ENCODE data around the gene P2RX3.

The P2RX3 gene

GRCh38 chr11:57321388-57322255 lies 16.5 kb upstream of the P2RX3 start:
- H3K9ac ChIP-seq (ENCODE audit: low read length) = no peak overlapping the region
- H3K4me3 ChIP-seq (ENCODE audit: low read depth, low read length, poor library complexity, severe bottlenecking) = no peak overlapping the region
- H3K27ac ChIP-seq (ENCODE audit: low read depth, low read length, poor library complexity, severe bottlenecking) = no peak overlapping the region
- no peaks in the 10 kb centered on the region for H3K79me2 ChIP-seq (ENCODE audit: insufficient read depth, low read length)
- no peaks in the 10 kb centered on the region for H3K9me2 ChIP-seq (ENCODE audit: low read depth, low read length)
- no peak overlapping the region for H2AFZ ChIP-seq (ENCODE audit: low read length)
- TF ChIP-seq EZH2 (IDR thresholded peaks at IDR 0.05; ENCODE audit: borderline replicate concordance, low read length) = no peak
- TF ChIP-seq, protein P1, sequence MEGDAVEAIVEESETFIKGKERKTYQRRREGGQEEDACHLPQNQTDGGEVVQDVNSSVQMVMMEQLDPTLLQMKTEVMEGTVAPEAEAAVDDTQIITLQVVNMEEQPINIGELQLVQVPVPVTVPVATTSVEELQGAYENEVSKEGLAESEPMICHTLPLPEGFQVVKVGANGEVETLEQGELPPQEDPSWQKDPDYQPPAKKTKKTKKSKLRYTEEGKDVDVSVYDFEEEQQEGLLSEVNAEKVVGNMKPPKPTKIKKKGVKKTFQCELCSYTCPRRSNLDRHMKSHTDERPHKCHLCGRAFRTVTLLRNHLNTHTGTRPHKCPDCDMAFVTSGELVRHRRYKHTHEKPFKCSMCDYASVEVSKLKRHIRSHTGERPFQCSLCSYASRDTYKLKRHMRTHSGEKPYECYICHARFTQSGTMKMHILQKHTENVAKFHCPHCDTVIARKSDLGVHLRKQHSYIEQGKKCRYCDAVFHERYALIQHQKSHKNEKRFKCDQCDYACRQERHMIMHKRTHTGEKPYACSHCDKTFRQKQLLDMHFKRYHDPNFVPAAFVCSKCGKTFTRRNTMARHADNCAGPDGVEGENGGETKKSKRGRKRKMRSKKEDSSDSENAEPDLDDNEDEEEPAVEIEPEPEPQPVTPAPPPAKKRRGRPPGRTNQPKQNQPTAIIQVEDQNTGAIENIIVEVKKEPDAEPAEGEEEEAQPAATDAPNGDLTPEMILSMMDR (IDR thresholded peaks at IDR 0.05; ENCODE audit: low read length) = no peak
- peaks cover 39% of the 10 kb centered on the region for H3K4me1 ChIP-seq (ENCODE audit: insufficient read depth, low read length, severe bottlenecking)
- H3K27me3 ChIP-seq (ENCODE audit: insufficient read depth, low read length) = no peaks in the 10 kb centered on the region
- H3F3A ChIP-seq (ENCODE audit: insufficient read depth, low read length) = 0 out of 2 replicates have a peak, but pooled peaks cover 4% of the 10 kb centered on the region
- H4K20me1 ChIP-seq (ENCODE audit: insufficient read depth, low read length) = no peaks in the 10 kb centered on the region
- no peak overlapping the region for H3K4me2 ChIP-seq (ENCODE audit: low read length)
- peaks cover 31% of the 10 kb centered on the region for H3K36me3 ChIP-seq (ENCODE audit: insufficient read depth, low read length)
- no peaks in the 10 kb centered on the region for H3K9me3 ChIP-seq (ENCODE audit: low read length)

DNA sequence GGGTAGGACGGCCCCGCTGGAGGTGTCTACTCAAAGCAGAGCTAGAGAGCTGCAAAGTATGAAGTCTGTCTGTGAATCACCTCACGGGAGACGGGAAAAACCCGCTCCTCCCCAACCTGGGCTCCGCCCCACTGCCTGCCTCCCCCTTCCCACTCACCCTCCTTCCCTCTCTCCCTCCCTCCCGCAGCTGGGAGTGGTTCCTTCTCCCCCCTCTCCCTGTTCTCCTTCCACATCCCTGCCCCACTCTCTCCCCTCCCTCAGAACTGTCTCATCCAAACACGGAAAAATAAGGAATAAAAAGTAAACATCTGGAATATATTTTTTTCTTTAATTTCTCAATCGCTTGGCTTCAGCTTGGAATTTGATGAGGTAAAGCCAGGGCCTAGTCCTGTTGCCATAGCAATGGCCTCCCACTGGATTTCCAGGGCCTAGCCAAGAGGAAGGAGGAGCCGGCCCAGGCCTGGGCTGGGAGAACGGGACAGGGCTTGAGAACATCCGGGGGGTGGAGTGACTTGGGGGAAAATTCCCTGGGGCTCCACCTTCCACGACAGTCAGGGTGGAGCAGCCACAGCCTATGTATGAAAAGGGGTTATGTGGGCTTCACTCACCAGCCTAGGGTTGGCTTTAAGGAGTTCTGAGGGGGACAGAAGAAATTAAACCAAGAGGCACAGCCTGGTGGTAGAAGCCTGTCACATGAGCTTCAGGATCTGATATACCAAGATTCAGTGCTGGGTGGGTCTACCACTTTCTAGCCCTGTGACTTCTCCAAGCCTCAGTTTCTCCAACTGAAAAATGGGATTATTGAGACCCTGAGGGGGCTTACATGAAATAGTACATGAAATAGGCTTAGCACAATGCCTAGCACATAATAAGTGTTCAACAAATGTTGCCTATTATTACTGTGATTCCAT lies 15.6 kb upstream of the P2RX3 start:
- Histone ChIP-seq H3K27ac (ENCODE audit: low read depth, low read length, poor library complexity, severe bottlenecking) (no peak overlapping the region), H3K4me3 (ENCODE audit: low read depth, low read length, poor library complexity, severe bottlenecking) (no peak overlapping the region), H3K36me3 (ENCODE audit: insufficient read depth, low read length) (peaks cover 31% of the 10 kb centered on the region), H3K79me2 (ENCODE audit: insufficient read depth, low read length) (no peaks in the 10 kb centered on the region), H3K4me1 (ENCODE audit: insufficient read depth, low read length, severe bottlenecking) (peaks cover 39% of the 10 kb centered on the region), H2AFZ (ENCODE audit: low read length) (no peak overlapping the region), H3F3A (ENCODE audit: insufficient read depth, low read length) (0 out of 2 replicates have a peak, but pooled peaks cover 4% of the 10 kb centered on the region), H4K20me1 (ENCODE audit: insufficient read depth, low read length) (no peaks in the 10 kb centered on the region), H3K9me3 (ENCODE audit: low read length) (no peaks in the 10 kb centered on the region), H3K9ac (ENCODE audit: low read length) (no peak overlapping the region), H3K9me2 (ENCODE audit: low read depth, low read length) (no peaks in the 10 kb centered on the region), H3K4me2 (ENCODE audit: low read length) (peak overlapping the region; percentile 92; the same call in 1 of the 2 replicates), H3K27me3 (ENCODE audit: insufficient read depth, low read length) (no peaks in the 10 kb centered on the region)
- TF ChIP-seq EZH2 (IDR thresholded peaks at IDR 0.05; ENCODE audit: borderline replicate concordance, low read length) = no peak
- TF ChIP-seq, protein P1 (IDR thresholded peaks at IDR 0.05; ENCODE audit: low read length) = no peak

- Histone ChIP-seq H3K9me2 (ENCODE audit: low read depth, low read length) (no peaks in the 10 kb centered on the region), H3K36me3 (ENCODE audit: insufficient read depth, low read length) (peaks cover 31% of the 10 kb centered on the region), H3K27me3 (ENCODE audit: insufficient read depth, low read length) (no peaks in the 10 kb centered on the region), H3K9ac (ENCODE audit: low read length) (peak overlapping the region; percentile 89), H3K79me2 (ENCODE audit: insufficient read depth, low read length) (no peaks in the 10 kb centered on the region), H3K27ac (ENCODE audit: low read depth, low read length, poor library complexity, severe bottlenecking) (peak overlapping the region; percentile 56), H3F3A (ENCODE audit: insufficient read depth, low read length) (0 out of 2 replicates have a peak, but pooled peaks cover 4% of the 10 kb centered on the region), H3K4me2 (ENCODE audit: low read length) (peak overlapping the region; percentile 92), H4K20me1 (ENCODE audit: insufficient read depth, low read length) (no peaks in the 10 kb centered on the region), H3K4me1 (ENCODE audit: insufficient read depth, low read length, severe bottlenecking) (peaks cover 39% of the 10 kb centered on the region), H3K9me3 (ENCODE audit: low read length) (no peaks in the 10 kb centered on the region), H2AFZ (ENCODE audit: low read length) (no peak overlapping the region), H3K4me3 (ENCODE audit: low read depth, low read length, poor library complexity, severe bottlenecking) (peak overlapping the region; percentile 69)
- TF ChIP-seq, protein P1 (IDR thresholded peaks at IDR 0.05; ENCODE audit: low read length) = no peak; the same call in 1 of the 2 replicates
- no peak for TF ChIP-seq EZH2 (IDR thresholded peaks at IDR 0.05; ENCODE audit: borderline replicate concordance, low read length)
Measured at GRCh38 chr11:57323167-57323854, 14.8 kb upstream of the P2RX3 start.
